ENCODE data around the gene POMT1.

DNA sequence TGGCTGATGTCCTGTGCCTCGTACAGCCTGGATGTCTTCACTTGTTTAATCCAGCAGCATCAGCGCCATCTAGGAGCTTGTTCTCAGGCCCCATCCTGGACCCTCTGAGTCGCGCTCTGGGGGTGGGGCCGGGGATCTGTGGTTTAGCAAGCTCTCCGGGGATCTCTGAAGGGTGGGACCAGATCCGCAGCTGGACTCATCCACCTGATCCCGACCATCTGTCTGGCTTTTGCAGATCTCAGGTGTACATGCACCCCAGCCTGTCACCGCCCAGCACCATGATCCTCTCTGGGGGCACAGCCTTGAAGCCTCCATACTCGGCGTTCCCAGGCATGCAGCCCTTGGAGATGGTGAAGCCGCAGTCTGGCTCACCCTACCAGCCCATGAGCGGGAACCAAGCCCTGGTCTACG is 15.1 kb upstream of the POMT1 start:
- TF ChIP-seq YY1 (tag by site-specific recombination; IDR thresholded peaks at IDR 0.05) (no peak), ZNF302 (tag by site-specific recombination; IDR thresholded peaks at IDR 0.05; ENCODE audit: low read depth) (no peak), ZNF184 (tag by site-specific recombination; IDR thresholded peaks at IDR 0.05) (no peak), ZBTB1 (tag by site-specific recombination; IDR thresholded peaks at IDR 0.05) (no peak), ZNF624 (tag by site-specific recombination; IDR thresholded peaks at IDR 0.05) (no peak)
- TF ChIP-seq, protein P1, sequence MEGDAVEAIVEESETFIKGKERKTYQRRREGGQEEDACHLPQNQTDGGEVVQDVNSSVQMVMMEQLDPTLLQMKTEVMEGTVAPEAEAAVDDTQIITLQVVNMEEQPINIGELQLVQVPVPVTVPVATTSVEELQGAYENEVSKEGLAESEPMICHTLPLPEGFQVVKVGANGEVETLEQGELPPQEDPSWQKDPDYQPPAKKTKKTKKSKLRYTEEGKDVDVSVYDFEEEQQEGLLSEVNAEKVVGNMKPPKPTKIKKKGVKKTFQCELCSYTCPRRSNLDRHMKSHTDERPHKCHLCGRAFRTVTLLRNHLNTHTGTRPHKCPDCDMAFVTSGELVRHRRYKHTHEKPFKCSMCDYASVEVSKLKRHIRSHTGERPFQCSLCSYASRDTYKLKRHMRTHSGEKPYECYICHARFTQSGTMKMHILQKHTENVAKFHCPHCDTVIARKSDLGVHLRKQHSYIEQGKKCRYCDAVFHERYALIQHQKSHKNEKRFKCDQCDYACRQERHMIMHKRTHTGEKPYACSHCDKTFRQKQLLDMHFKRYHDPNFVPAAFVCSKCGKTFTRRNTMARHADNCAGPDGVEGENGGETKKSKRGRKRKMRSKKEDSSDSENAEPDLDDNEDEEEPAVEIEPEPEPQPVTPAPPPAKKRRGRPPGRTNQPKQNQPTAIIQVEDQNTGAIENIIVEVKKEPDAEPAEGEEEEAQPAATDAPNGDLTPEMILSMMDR (tag by site-specific recombination; IDR thresholded peaks at IDR 0.05): no peak
- TF ChIP-seq, protein P2, sequence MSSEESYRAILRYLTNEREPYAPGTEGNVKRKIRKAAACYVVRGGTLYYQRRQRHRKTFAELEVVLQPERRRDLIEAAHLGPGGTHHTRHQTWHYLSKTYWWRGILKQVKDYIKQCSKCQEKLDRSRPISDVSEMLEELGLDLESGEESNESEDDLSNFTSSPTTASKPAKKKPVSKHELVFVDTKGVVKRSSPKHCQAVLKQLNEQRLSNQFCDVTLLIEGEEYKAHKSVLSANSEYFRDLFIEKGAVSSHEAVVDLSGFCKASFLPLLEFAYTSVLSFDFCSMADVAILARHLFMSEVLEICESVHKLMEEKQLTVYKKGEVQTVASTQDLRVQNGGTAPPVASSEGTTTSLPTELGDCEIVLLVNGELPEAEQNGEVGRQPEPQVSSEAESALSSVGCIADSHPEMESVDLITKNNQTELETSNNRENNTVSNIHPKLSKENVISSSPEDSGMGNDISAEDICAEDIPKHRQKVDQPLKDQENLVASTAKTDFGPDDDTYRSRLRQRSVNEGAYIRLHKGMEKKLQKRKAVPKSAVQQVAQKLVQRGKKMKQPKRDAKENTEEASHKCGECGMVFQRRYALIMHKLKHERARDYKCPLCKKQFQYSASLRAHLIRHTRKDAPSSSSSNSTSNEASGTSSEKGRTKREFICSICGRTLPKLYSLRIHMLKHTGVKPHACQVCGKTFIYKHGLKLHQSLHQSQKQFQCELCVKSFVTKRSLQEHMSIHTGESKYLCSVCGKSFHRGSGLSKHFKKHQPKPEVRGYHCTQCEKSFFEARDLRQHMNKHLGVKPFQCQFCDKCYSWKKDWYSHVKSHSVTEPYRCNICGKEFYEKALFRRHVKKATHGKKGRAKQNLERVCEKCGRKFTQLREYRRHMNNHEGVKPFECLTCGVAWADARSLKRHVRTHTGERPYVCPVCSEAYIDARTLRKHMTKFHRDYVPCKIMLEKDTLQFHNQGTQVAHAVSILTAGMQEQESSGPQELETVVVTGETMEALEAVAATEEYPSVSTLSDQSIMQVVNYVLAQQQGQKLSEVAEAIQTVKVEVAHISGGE (tag by site-specific recombination; conservative IDR thresholded peaks at IDR 0.05; ENCODE audit: low read depth): no peak
